ENCODE measurements around the gene MDM4.

The MDM4 gene

DNA sequence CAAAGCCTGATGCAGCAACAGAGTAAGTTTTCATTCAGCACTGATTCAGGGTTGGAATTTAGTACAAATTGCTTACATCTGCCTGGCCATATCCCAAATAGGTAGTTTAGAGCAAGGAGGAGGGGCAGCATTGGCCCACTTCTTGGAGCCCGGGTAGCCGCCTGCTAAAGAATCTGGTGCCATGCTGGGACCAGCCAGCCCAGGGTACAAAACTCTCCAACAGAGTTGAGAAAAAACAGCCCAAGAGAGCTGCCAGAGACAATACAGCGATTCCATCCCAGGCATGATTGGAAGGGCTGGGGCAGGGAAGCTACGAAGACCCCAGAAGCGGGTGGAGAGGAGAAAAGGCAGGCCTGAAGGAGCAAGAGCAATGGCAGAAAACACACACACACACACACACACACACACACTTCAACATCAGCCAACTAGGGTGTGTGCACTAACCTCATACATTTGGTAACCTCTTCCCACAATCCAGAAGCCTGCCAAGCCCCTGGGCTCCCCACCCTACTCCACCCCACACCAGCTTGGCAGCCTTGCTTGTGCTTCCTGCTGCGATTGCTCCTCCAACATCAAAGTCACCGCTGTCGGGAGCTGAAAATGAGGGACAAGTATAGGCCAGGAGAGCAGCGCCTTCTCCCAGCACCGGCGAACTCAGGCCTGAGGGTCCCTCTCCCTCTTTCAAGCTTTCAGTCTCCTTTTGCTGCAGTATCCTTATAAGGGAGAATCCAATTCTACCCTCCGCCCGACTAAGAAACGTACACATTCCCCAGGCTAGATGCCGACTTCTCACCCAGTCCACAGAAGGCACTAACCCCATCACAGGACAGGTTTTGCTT is 22.8 kb upstream of the MDM4 start:
- FAIRE-seq (no peak), DNase-seq (ENCODE audit: insufficient read length, low spot score) (no peak)
- TF ChIP-seq, protein P1, sequence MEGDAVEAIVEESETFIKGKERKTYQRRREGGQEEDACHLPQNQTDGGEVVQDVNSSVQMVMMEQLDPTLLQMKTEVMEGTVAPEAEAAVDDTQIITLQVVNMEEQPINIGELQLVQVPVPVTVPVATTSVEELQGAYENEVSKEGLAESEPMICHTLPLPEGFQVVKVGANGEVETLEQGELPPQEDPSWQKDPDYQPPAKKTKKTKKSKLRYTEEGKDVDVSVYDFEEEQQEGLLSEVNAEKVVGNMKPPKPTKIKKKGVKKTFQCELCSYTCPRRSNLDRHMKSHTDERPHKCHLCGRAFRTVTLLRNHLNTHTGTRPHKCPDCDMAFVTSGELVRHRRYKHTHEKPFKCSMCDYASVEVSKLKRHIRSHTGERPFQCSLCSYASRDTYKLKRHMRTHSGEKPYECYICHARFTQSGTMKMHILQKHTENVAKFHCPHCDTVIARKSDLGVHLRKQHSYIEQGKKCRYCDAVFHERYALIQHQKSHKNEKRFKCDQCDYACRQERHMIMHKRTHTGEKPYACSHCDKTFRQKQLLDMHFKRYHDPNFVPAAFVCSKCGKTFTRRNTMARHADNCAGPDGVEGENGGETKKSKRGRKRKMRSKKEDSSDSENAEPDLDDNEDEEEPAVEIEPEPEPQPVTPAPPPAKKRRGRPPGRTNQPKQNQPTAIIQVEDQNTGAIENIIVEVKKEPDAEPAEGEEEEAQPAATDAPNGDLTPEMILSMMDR (IDR thresholded peaks at IDR 0.05; ENCODE audit: insufficient read depth, missing control alignments): no peak

DNA sequence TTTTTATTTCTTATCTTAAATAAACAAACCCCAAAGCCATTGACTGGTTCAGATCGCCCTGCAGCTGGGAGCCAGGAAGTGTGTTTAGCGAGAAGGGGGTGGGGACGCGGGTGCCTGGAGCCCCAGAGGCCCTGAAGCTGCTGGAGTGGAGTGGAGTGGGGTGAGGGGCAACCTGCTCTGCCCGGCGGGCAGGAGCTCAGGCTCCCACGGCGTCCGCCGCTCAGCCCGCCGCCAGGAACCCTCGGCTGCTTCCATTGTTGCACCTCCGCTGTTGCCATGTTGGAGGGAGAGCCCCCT is 22.3 kb upstream of the MDM4 start:
- TF ChIP-seq, protein P1 (IDR thresholded peaks at IDR 0.05; ENCODE audit: insufficient read depth, missing control alignments): no peak
- DNase-seq (ENCODE audit: insufficient read length, low spot score) (no peak), FAIRE-seq (no peak)

DNA sequence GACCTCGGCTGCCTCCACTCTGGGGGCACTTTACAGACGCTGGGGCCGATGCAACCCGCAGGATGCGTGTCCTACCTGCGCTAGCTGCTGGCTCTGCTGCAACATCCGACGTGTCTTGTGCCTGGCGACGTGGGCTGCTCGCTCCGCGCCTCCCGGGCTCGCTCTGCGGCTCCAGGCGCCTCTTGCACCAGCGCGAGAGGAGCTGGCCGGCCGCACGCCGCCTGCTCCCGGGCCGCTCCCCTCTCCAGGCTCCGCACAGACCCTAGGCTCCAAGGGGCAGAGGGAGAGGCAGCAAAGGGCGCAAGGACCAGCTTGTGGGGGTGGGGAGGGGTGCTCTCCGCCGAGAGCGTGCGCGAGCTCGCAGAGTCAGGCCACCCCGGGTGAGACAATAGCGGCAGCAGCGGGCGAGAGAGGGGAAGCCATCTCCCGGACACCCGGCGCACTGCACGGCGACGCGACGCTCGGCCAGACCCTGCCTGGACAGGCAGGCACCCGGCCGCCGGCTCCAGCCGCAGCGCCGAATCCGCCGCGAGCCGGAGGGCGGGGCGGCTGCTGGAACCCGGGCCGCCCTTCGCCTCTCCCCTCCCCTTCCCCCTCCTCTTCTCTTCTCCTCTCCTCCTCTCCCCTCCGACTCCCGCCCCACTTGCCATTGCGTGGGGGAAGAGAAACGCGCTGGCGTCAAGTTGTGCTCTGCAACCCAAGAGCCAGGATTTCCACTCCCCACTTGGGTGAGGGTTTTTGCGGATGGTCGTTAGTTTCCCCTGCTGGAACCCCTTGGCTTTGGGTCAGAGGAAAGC is 21.7 kb upstream of the MDM4 start, which contains the start of gene PIK3C2B:
Gene PIK3C2B, minus strand, starts transcription at position 525 of the 797 bp plus-strand sequence. CDS start 25,003 bp downstream, outside the sequence.
- TF ChIP-seq, protein P1 (IDR thresholded peaks at IDR 0.05; ENCODE audit: insufficient read depth, missing control alignments): no peak
- DNase-seq (ENCODE audit: insufficient read length, low spot score): peak; percentile 72
- no peak for FAIRE-seq

DNA sequence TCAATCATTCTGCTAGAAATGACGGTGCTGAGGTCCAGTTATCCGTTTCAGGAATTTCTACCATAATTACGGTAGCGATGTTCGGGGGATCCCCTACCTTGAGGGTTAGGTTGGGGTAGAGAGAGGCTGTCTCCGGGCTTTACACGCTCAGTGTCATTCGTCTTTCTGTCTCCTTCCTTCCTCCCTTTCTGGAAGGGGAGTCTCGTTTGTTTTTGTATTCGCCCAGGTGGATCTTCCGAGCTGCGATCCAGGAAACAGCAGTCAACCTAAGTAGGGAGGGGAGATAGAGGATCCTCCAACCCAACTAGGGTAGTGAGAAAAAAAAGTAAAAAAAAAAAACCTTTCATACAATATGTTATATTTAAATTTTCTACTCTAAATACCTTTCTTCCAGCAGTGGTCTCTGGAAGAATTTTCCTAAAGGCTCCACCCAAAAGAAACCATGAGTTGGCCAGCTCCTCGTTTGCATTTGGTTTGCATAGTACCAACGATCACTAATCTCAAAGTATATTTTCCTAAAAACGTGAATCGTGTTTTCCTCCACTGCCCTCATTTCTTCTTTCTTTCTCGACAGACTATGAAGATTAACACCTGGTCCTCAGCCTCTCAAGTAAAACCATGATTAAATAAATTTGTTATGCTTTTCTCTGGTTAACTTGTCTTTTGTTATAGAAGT is 21.0 kb upstream of the MDM4 start:
- TF ChIP-seq, protein P1 (IDR thresholded peaks at IDR 0.05; ENCODE audit: insufficient read depth, missing control alignments): no peak
- DNase-seq (ENCODE audit: insufficient read length, low spot score) (no peak), FAIRE-seq (no peak)

DNA sequence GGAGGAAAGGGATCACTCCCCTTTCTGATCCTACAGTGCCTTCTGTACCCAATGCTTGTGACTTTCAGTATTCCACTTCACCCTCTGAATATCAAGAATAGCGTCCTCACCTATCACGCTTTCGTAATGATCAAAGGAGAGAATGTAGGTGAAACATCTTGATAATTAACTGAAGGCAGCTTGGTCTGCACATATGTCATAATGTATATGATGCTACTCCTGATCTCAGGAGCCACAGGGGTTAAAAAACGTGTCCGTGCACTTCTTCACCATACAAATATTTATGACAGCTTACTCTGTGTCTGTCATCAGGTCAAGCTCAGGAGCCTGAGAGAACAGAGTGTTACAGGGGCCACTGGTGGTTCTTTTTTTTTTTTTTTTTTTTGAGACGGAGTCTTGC is 20.4 kb upstream of the MDM4 start:
- FAIRE-seq: no peak
- DNase-seq (ENCODE audit: insufficient read length, low spot score): no peak
- TF ChIP-seq, protein P1 (IDR thresholded peaks at IDR 0.05; ENCODE audit: insufficient read depth, missing control alignments): no peak

DNA sequence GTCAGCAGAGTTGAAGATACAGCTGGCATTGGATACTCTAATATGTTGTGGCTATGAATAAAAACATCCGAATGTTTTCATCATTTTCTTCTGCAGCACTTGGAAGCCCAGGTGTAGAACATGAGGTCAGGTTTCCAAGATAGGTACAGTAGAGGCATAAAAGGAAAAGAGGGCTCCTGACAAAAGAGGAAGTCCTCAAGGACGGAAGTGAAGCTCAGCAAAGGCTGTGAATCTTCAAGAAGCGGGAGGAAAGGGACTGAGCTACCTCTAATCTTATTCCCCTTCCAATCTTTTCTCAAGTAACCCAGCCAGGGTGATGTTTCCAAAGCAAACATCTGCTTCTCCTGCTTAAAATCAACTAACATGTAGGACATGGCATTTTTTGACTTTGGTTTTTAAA is 17.2 kb upstream of the MDM4 start:
- DNase-seq (ENCODE audit: insufficient read length, low spot score) (no peak), FAIRE-seq (no peak)
- TF ChIP-seq, protein P1 (IDR thresholded peaks at IDR 0.05; ENCODE audit: insufficient read depth, missing control alignments): no peak

Measured in D721Med (cell line).